ENCODE data around the gene EFR3B. TPM values are rescaled to one million over a fixed set of nuclear protein-coding genes. Genes with fewer than 3 reads are reported as not detected.

EFR3B gene
- total RNA-seq, 1 experiment from 2014 or later, result 0.09 TPM

DNA sequence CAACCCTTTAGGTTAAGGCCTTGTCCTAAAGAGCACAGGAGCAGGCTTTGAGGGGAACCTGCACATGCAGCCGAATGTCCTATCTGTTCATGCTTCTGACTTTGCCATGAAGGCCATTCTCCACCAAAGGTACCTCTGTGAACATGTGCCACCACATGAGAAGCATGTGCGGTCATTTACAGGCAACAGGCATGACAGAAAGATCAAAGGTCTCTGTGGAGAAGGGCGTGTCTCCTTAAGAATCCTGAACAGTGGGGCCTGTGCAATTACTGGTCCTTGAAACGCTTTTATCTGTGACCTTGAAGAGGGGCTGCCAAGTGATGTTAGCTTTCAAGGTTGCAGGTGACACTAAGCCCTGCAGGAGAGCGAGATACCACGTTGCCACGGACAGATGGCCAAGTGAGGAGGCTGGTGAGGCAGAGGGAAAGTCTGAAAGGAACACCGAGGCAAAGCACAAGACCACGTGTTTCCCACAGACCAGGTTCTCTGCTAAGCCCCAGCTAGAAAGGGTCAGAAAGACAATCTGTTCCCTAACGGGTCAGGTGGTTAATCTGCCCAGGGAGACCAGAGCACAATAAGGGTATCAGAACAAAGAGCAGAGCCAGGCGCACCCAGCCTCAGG lies 146.0 kb downstream of the EFR3B start:
- no peak for DNase-seq (ENCODE audit: unreplicated experiment)
- intact Hi-C loops (cut with micrococcal nuclease), result no loop called here
- H3K27me3 Mint-ChIP-seq (ENCODE audit: insufficient read depth, unreplicated experiment), result peaks cover 13% of the 10 kb centered on the region
- peaks cover 4% of the 10 kb centered on the region for H3K36me3 Mint-ChIP-seq (ENCODE audit: insufficient read depth, unreplicated experiment)
- H3K4me3 Mint-ChIP-seq (ENCODE audit: unreplicated experiment), result no peak overlapping the region
- ChIA-PET POLR2A (no interaction called here), CTCF (interaction anchor here (5.5 kb wide), 1 partner anchor 9 kb away, joined by 34 read pairs; no protein-coding TSS in a partner anchor)
- H3K9me3 Mint-ChIP-seq (ENCODE audit: unreplicated experiment), result no peaks in the 10 kb centered on the region
- TF ChIP-seq CTCF (IDR thresholded peaks at IDR 0.05; ENCODE audit: unreplicated experiment), result no peak
- no TSS peak for BruUV-seq (replicated peaks)
- H3K4me1 Mint-ChIP-seq (ENCODE audit: insufficient read depth, unreplicated experiment), result no peaks in the 10 kb centered on the region
- H3K27ac Mint-ChIP-seq (ENCODE audit: low read depth, unreplicated experiment), result no peak overlapping the region

DNA sequence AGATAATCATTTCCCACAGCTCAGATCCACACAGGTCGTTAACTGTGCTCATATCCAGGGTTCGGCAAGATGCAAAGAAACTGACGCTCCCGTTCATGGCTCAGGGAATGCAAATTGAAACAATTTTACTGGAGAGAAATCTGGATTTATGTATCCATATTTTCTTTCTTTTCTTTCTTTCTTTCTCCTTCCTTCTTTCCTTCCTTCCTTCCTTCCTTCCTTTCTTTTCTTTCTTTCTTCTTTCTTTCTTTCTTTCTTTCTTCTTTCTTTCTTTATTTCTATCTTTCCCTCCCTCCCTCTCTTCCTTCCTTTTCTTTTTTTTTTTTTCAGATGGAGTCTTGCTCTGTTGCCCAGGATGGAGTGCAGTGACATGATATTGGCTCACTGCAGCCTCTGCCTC lies 146.5 kb downstream of the EFR3B start:
- Mint-ChIP-seq H3K4me1 (ENCODE audit: insufficient read depth, unreplicated experiment) (no peaks in the 10 kb centered on the region), H3K4me3 (ENCODE audit: unreplicated experiment) (no peak overlapping the region), H3K9me3 (ENCODE audit: unreplicated experiment) (no peaks in the 10 kb centered on the region), H3K36me3 (ENCODE audit: insufficient read depth, unreplicated experiment) (peaks cover 5% of the 10 kb centered on the region), H3K27me3 (ENCODE audit: insufficient read depth, unreplicated experiment) (peaks cover 13% of the 10 kb centered on the region), H3K27ac (ENCODE audit: low read depth, unreplicated experiment) (no peak overlapping the region)
- CTCF ChIA-PET, result interaction anchor here (5.5 kb wide), 1 partner anchor 8 kb away, joined by 34 read pairs; no protein-coding TSS in a partner anchor
- intact Hi-C loops (cut with micrococcal nuclease), result no loop called here
- POLR2A ChIA-PET, result no interaction called here
- TF ChIP-seq CTCF (IDR thresholded peaks at IDR 0.05; ENCODE audit: unreplicated experiment), result no peak
- BruUV-seq (replicated peaks), result no TSS peak
- no peak for DNase-seq (ENCODE audit: unreplicated experiment)

DNA sequence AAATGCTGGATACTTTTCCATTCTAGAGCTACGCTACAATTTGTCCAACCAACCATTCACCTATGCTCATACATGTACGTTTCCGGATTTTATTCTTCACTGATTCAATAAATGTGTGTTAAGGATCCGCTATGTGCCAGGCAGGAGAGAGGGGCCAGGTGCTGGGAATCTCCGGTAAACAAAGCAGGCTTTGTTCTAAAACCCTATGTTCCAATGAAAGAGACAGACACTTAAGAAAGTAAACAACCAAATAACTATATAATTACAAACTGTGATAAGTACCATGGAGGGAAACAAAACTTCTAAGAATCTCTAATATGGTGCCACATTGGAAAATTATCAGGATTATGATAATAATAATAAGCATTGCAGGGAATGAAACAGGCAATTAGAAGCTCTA lies 148.7 kb downstream of the EFR3B start:
- ChIA-PET CTCF (interaction anchor here (1.2 kb wide), 1 partner anchor 25 kb away, joined by 3 read pairs; no protein-coding TSS in a partner anchor), POLR2A (no interaction called here)
- Mint-ChIP-seq H3K4me1 (ENCODE audit: insufficient read depth, unreplicated experiment) (no peaks in the 10 kb centered on the region), H3K27me3 (ENCODE audit: insufficient read depth, unreplicated experiment) (no peaks in the 10 kb centered on the region), H3K4me3 (ENCODE audit: unreplicated experiment) (no peak overlapping the region), H3K36me3 (ENCODE audit: insufficient read depth, unreplicated experiment) (peaks cover 5% of the 10 kb centered on the region), H3K9me3 (ENCODE audit: unreplicated experiment) (no peaks in the 10 kb centered on the region), H3K27ac (ENCODE audit: low read depth, unreplicated experiment) (no peak overlapping the region)
- DNase-seq (ENCODE audit: unreplicated experiment), result no peak
- BruUV-seq (replicated peaks), result no TSS peak
- no peak for TF ChIP-seq CTCF (IDR thresholded peaks at IDR 0.05; ENCODE audit: unreplicated experiment)
- intact Hi-C loops (cut with micrococcal nuclease), result no loop called here

GRCh38 chr2:25194576-25195122 lies 152.8 kb downstream of the EFR3B start:
- TF ChIP-seq CTCF (IDR thresholded peaks at IDR 0.05; ENCODE audit: unreplicated experiment), result no peak
- POLR2A ChIA-PET, result no interaction called here
- no peak for DNase-seq (ENCODE audit: unreplicated experiment)
- no TSS peak for BruUV-seq (replicated peaks)
- Mint-ChIP-seq H3K4me1 (ENCODE audit: insufficient read depth, unreplicated experiment) (no peaks in the 10 kb centered on the region), H3K9me3 (ENCODE audit: unreplicated experiment) (no peaks in the 10 kb centered on the region), H3K27me3 (ENCODE audit: insufficient read depth, unreplicated experiment) (peaks cover 15% of the 10 kb centered on the region), H3K36me3 (ENCODE audit: insufficient read depth, unreplicated experiment) (peaks cover 5% of the 10 kb centered on the region), H3K27ac (ENCODE audit: low read depth, unreplicated experiment) (no peak overlapping the region), H3K4me3 (ENCODE audit: unreplicated experiment) (no peak overlapping the region)
- CTCF ChIA-PET, result interaction anchor here (0.5 to 3.6 kb wide), 12 partner anchors 13 to 784 kb away, joined by 3 to 46 read pairs (median 6); partner anchors contain the start of gene POMC
- intact Hi-C loops (cut with micrococcal nuclease), result loop anchor here (5.0 kb wide), 1 partner anchor 367 kb away; no protein-coding TSS in a partner anchor

Data from MCF 10A (cell line).